ENCODE measurements around the gene STK24.

- TF ChIP-seq, protein P1, sequence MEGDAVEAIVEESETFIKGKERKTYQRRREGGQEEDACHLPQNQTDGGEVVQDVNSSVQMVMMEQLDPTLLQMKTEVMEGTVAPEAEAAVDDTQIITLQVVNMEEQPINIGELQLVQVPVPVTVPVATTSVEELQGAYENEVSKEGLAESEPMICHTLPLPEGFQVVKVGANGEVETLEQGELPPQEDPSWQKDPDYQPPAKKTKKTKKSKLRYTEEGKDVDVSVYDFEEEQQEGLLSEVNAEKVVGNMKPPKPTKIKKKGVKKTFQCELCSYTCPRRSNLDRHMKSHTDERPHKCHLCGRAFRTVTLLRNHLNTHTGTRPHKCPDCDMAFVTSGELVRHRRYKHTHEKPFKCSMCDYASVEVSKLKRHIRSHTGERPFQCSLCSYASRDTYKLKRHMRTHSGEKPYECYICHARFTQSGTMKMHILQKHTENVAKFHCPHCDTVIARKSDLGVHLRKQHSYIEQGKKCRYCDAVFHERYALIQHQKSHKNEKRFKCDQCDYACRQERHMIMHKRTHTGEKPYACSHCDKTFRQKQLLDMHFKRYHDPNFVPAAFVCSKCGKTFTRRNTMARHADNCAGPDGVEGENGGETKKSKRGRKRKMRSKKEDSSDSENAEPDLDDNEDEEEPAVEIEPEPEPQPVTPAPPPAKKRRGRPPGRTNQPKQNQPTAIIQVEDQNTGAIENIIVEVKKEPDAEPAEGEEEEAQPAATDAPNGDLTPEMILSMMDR (IDR thresholded peaks at IDR 0.05; ENCODE audit: low read length): no peak
- TF ChIP-seq EZH2phosphoT487 (IDR thresholded peaks at IDR 0.05; ENCODE audit: low read length): no peak
Measured at GRCh38 chr13:98505217-98505616, 71.7 kb downstream of the STK24 start.

Measured in MM.1S (cell line).